ENCODE results near the gene ANKLE1. TPM values are rescaled to one million over a fixed set of nuclear protein-coding genes. Genes with fewer than 3 reads are reported as not detected.

Gene ANKLE1
- total RNA-seq, 1 donor from 2014 or later: 0.53 TPM

DNA sequence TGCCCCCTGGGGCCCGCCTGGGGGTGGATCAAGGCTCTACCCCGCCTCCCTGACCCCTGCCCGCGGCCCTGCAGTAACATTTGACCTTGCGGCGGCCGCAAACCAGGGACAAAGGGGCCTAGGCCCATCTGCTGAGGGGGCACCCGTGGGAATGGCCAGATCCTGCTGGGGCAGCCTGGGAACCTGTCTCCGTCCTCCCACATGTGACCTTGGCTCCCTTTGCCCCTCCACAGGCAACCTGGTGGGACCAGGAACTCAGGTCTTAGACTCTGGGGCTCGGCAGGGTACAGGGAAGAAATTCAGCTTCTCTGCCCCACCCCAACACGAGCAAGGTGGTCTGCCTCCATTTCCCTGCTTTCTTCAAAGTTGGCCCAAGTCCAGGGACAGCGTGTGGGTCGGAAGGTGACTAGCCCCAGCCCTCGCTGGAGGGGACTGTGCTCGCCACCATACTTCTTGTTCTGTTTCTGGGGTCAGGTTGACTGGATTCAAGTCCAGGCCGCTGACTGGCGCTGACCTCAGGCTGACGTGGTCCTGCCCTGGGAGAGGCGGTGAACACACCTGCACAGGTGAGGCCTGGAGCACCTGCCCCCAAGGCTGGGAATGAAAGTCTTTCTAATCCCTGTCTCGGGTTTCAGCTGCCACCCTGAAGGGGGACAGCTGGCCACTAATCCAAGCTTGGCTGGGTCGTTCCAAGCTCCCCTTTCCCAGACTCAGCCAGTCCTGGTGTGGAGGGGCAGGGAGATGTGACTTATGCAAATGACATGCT lies 33.5 kb upstream of the ANKLE1 start:
- no peak for TF ChIP-seq CTCF (IDR thresholded peaks at IDR 0.05; ENCODE audit: insufficient read depth, low read length, severe bottlenecking)
- Histone ChIP-seq H3K36me3 (ENCODE audit: control insufficient read depth, insufficient read depth, low read length) (no peaks in the 10 kb centered on the region), H3K4me3 (ENCODE audit: low read depth, low read length) (no peak overlapping the region), H3K27me3 (ENCODE audit: control insufficient read depth, insufficient read depth, low read length) (no peaks in the 10 kb centered on the region)
- DNase-seq (ENCODE audit: low read depth) (peak; percentile 70), FAIRE-seq (no peak)

DNA sequence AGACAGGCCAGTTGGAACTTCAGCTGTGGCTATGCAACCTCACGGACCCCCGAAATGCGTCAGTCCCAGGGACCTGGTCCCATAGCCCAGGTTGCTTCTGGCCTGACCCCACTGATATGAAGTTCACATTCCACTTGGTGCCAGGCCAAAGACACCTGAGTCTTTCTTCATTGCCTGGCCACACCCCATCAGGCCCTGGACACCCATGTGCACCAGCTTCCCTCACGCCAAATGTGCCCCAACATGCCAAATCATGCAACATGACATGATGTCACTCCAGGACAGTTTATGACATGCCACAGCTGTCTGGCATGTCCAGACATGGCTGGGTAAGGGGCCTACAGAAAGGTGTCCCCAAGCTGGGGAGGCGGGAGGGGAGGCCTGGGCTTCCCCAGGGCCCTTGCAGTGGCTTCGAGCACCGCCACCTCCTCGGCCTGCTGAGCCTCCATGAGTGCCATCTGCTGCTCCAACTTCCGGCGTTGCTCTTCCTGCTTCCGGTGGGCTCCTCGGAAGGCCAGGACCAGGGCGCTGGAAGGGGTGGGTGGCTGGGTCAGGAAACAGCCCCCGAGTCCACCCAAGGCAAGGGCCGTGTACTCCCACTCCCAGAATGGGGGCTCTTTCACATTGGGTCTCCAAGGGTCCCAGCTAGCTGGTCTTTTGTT lies 31.7 kb upstream of the ANKLE1 start:
- TF ChIP-seq CTCF (IDR thresholded peaks at IDR 0.05; ENCODE audit: insufficient read depth, low read length, severe bottlenecking): no peak
- peak; percentile 82 for DNase-seq (ENCODE audit: low read depth)
- FAIRE-seq: no peak
- Histone ChIP-seq H3K36me3 (ENCODE audit: control insufficient read depth, insufficient read depth, low read length) (no peaks in the 10 kb centered on the region), H3K27me3 (ENCODE audit: control insufficient read depth, insufficient read depth, low read length) (no peaks in the 10 kb centered on the region), H3K4me3 (ENCODE audit: low read depth, low read length) (no peak overlapping the region)

- TF ChIP-seq CTCF (IDR thresholded peaks at IDR 0.05; ENCODE audit: insufficient read depth, low read length, severe bottlenecking): no peak
- Histone ChIP-seq H3K27me3 (ENCODE audit: control insufficient read depth, insufficient read depth, low read length) (no peaks in the 10 kb centered on the region), H3K36me3 (ENCODE audit: control insufficient read depth, insufficient read depth, low read length) (no peaks in the 10 kb centered on the region), H3K4me3 (ENCODE audit: low read depth, low read length) (no peak overlapping the region)
- no peak for DNase-seq (ENCODE audit: low read depth)
- no peak for FAIRE-seq
Measured at GRCh38 chr19:17254636-17255035, 27.1 kb upstream of the ANKLE1 start.

DNA sequence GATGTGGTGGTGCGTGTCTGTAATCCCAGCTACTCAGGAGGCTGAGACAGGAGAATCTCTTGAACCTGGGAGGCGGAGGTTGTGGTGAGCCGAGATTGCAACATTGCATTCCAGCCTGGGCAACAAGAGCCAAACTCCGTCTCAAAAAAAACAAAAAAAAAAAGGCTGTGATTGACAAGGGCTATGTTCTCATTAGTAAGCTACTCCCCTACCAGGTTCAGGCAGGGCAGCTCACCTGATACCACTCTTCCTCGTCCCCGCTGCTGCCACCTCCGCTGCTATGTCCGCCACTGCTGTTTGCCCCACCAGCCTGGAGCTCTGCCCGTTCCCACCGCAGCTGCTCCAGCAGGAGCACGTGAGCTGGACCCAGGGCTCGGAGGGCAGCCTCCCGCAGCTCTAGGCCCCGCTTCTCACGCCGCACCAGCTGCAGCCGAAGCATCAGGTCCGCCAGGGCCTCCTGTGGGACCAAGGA lies 26.5 kb upstream of the ANKLE1 start:
- H3K36me3 ChIP-seq (ENCODE audit: control insufficient read depth, insufficient read depth, low read length): no peaks in the 10 kb centered on the region
- DNase-seq (ENCODE audit: low read depth) (peak; percentile 63), FAIRE-seq (peak; percentile 64)
- TF ChIP-seq CTCF (IDR thresholded peaks at IDR 0.05; ENCODE audit: insufficient read depth, low read length, severe bottlenecking): no peak
- no peak overlapping the region for H3K4me3 ChIP-seq (ENCODE audit: low read depth, low read length)
- H3K27me3 ChIP-seq (ENCODE audit: control insufficient read depth, insufficient read depth, low read length): no peaks in the 10 kb centered on the region

GRCh38 chr19:17256130-17256529 lies 25.6 kb upstream of the ANKLE1 start:
- H3K36me3 ChIP-seq (ENCODE audit: control insufficient read depth, insufficient read depth, low read length): no peaks in the 10 kb centered on the region
- FAIRE-seq (no peak), DNase-seq (ENCODE audit: low read depth) (no peak)
- no peak for TF ChIP-seq CTCF (IDR thresholded peaks at IDR 0.05; ENCODE audit: insufficient read depth, low read length, severe bottlenecking)
- H3K4me3 ChIP-seq (ENCODE audit: low read depth, low read length): no peak overlapping the region
- no peaks in the 10 kb centered on the region for H3K27me3 ChIP-seq (ENCODE audit: control insufficient read depth, insufficient read depth, low read length)
